Activated naive CD4-positive, alpha-beta T cell treated with anti-CD3 and anti-CD28 coated beads for 36 hours (primary cell): ENCODE data around the gene NRGN. TPM values are rescaled to one million over a fixed set of nuclear protein-coding genes. Genes with fewer than 3 reads are reported as not detected.

Experiments
- CTCF ChIA-PET: fragments of 350-600 bp; sonication (Branson Sonifier 250); formaldehyde crosslinking; loops from one replicate; lab custom pipeline; 2021; ENCODE audit warnings: antibody characterized with exemption; lab: Charles Lee
- DNase-seq: peaks from one replicate; pipeline ENCODE4 v3.0.0-alpha.2; 2020
- H3K27ac Mint-ChIP-seq: one replicate; pipeline ENCODE4 v1.8.0; 2021; ENCODE audit warnings: mild to moderate bottlenecking, mixed read lengths
- H3K27me3 Mint-ChIP-seq: one replicate; pipeline ENCODE4 v1.8.0; 2021; ENCODE audit warnings: low read depth, mixed read lengths
- H3K36me3 Mint-ChIP-seq: one replicate; pipeline ENCODE4 v1.8.0; 2021; ENCODE audit warnings: low read depth, mixed read lengths
- H3K4me1 Mint-ChIP-seq: one replicate; pipeline ENCODE4 v1.8.0; 2021; ENCODE audit warnings: low read depth, mixed read lengths
- H3K4me3 Mint-ChIP-seq: one replicate; pipeline ENCODE4 v1.8.0; 2021; ENCODE audit warnings: mild to moderate bottlenecking, moderate library complexity, mixed read lengths
- H3K9me3 Mint-ChIP-seq: one replicate; pipeline ENCODE4 v1.8.0; 2021; ENCODE audit warnings: mixed read lengths
- intact Hi-C: fragments of 100-400 bp; cut with micrococcal nuclease; formaldehyde crosslinking; loops from one replicate; pipeline ENCODE4 v1.15.1; 2023
- total RNA-seq, 2 experiments: library from RNA; stranded (reverse); gene quantifications; one replicate each; pipeline ENCODE4 v1.2.3, GENCODE V29; 2021

The NRGN gene
- total RNA-seq, 2 experiments from 2014 or later, result 10.3 to 10.8 TPM

- H3K27ac Mint-ChIP-seq, result no peak overlapping the region
- H3K27me3 Mint-ChIP-seq, result peaks cover 8% of the 10 kb centered on the region
- no peak for DNase-seq
- no peaks in the 10 kb centered on the region for H3K9me3 Mint-ChIP-seq
- H3K4me1 Mint-ChIP-seq, result peaks cover 16% of the 10 kb centered on the region
- no peak overlapping the region for H3K4me3 Mint-ChIP-seq
- CTCF ChIA-PET, result no interaction called here
- no peaks in the 10 kb centered on the region for H3K36me3 Mint-ChIP-seq
- intact Hi-C loops, result no loop called here
Measured at GRCh38 chr11:124724979-124725718, 14.6 kb upstream of the NRGN start.

GRCh38 chr11:124725719-124726105 is 14.0 kb upstream of the NRGN start:
- Mint-ChIP-seq H3K4me3 (no peak overlapping the region), H3K9me3 (no peaks in the 10 kb centered on the region), H3K4me1 (peaks cover 16% of the 10 kb centered on the region), H3K36me3 (no peaks in the 10 kb centered on the region), H3K27ac (no peak overlapping the region), H3K27me3 (peaks cover 8% of the 10 kb centered on the region)
- intact Hi-C loops, result no loop called here
- no peak for DNase-seq
- CTCF ChIA-PET, result interaction anchor here (1.0 kb wide), 1 partner anchor 56 kb away, joined by 3 read pairs; no protein-coding TSS in a partner anchor

DNA sequence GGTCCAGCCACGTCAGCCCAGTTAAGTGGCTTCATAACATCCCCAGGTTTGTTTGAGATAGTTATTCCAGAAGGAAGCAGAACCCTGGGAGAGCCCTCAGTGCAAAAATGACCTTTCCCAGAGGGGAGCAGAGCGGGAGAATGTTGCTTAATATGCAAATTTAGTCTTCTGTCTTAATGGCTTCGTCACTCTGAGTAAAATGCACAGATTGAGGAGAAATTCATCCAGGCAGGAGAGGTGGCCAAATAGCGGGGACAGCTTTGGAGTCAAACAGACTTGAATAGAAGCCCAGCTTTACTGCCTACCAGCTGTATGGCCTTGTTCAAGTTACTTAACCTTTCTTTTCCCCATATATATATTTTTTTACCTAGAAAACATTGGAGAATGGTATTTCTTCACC is 12.3 kb upstream of the NRGN start:
- DNase-seq, result no peak
- Mint-ChIP-seq H3K4me1 (peaks cover 9% of the 10 kb centered on the region), H3K27ac (no peak overlapping the region)

GRCh38 chr11:124728134-124728533 is 11.6 kb upstream of the NRGN start:
- no peaks in the 10 kb centered on the region for H3K9me3 Mint-ChIP-seq
- DNase-seq, result no peak
- H3K36me3 Mint-ChIP-seq, result no peaks in the 10 kb centered on the region
- intact Hi-C loops, result no loop called here
- H3K4me1 Mint-ChIP-seq, result peaks cover 5% of the 10 kb centered on the region
- CTCF ChIA-PET, result no interaction called here
- no peak overlapping the region for H3K27ac Mint-ChIP-seq
- peaks cover 8% of the 10 kb centered on the region for H3K27me3 Mint-ChIP-seq
- H3K4me3 Mint-ChIP-seq, result no peak overlapping the region

More for the DNA sequence above, 12.3 kb upstream of the NRGN start:
- H3K27me3 Mint-ChIP-seq, result peaks cover 8% of the 10 kb centered on the region
- CTCF ChIA-PET, result no interaction called here
- no peak overlapping the region for H3K4me3 Mint-ChIP-seq
- no peaks in the 10 kb centered on the region for H3K9me3 Mint-ChIP-seq
- intact Hi-C loops, result no loop called here
- no peaks in the 10 kb centered on the region for H3K36me3 Mint-ChIP-seq

DNA sequence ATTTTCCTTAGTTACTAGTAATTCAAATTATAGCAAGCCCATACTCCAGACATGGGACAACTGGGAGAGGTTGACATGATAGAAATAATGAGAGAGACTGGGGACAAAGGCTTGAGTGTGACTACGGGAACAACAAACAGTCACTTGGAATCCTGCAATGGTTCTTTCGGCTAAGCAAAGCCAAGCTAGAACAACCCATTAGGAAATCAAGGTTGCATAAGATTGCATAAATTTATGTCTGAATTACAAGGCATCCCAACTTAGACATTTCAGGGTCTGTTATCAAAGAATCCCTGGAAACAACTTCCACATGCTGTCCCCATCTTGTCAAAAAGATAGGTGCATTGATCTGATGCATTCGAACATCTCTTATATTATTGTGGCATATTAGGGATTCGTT is 10.2 kb upstream of the NRGN start:
- CTCF ChIA-PET, result no interaction called here
- H3K36me3 Mint-ChIP-seq, result no peaks in the 10 kb centered on the region
- intact Hi-C loops, result no loop called here
- H3K4me3 Mint-ChIP-seq, result no peak overlapping the region
- H3K4me1 Mint-ChIP-seq, result peaks cover 5% of the 10 kb centered on the region
- no peaks in the 10 kb centered on the region for H3K9me3 Mint-ChIP-seq
- no peak overlapping the region for H3K27ac Mint-ChIP-seq
- DNase-seq, result no peak
- peaks cover 4% of the 10 kb centered on the region for H3K27me3 Mint-ChIP-seq

DNA sequence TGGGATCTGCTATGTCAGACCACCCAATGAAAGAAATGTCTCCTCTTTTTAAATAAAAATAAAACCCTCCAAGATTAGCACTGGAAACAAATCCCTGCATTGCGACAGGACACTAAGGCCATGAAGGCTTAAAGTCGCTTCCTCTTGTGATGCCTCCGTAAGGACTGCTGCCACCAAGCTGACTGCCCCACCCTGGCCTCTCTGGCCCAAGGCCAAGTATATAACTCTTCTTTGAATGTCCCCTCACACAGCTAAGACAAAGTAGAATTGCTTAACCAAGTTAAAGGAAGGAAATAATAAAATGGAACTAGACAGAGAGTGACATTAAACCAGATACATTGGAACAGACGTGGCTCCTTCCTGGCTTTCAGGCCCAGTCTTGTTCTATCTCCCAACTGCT is 7.5 kb upstream of the NRGN start:
- Mint-ChIP-seq H3K27me3 (no peaks in the 10 kb centered on the region), H3K9me3 (no peaks in the 10 kb centered on the region), H3K4me3 (no peak overlapping the region), H3K4me1 (no peaks in the 10 kb centered on the region), H3K27ac (no peak overlapping the region), H3K36me3 (no peaks in the 10 kb centered on the region)
- intact Hi-C loops, result no loop called here
- CTCF ChIA-PET, result no interaction called here
- DNase-seq, result no peak

DNA sequence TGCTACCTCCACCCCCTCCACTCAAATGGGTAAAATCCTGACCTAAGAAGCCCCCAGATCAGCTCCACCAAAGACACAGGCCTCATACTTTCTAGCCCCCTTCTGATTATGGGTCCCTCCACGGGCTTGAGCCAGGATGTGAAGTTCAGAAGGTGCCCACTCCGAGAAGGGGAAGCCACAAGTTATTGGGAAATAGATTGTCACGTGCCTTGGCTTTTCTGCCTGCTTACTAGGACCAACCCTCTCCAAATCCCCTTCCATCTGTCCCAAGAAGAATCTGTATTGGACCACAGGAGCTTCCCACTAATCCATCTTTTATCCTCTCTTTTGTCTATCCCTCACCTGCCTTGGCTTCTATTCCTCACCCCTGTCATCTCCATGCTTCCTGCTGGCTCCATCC is 3.0 kb upstream of the NRGN start:
- DNase-seq, result no peak
- peaks cover 2% of the 10 kb centered on the region for H3K27me3 Mint-ChIP-seq
- H3K27ac Mint-ChIP-seq, result no peak overlapping the region
- H3K36me3 Mint-ChIP-seq, result no peaks in the 10 kb centered on the region
- no peak overlapping the region for H3K4me3 Mint-ChIP-seq
- CTCF ChIA-PET, result no interaction called here
- H3K9me3 Mint-ChIP-seq, result no peaks in the 10 kb centered on the region
- H3K4me1 Mint-ChIP-seq, result peaks cover 8% of the 10 kb centered on the region
- intact Hi-C loops, result no loop called here

- intact Hi-C loops, result no loop called here
- no peak for DNase-seq
- H3K4me3 Mint-ChIP-seq, result no peak overlapping the region
- H3K9me3 Mint-ChIP-seq, result no peaks in the 10 kb centered on the region
- no peak overlapping the region for H3K27ac Mint-ChIP-seq
- H3K36me3 Mint-ChIP-seq, result no peaks in the 10 kb centered on the region
- CTCF ChIA-PET, result interaction anchor here (2.7 kb wide), 1 partner anchor 68 kb away, joined by 14 read pairs; no protein-coding TSS in a partner anchor
- H3K27me3 Mint-ChIP-seq, result peaks cover 2% of the 10 kb centered on the region
- H3K4me1 Mint-ChIP-seq, result peaks cover 8% of the 10 kb centered on the region
Measured at GRCh38 chr11:124737638-124738305, 2.0 kb upstream of the NRGN start.

GRCh38 chr11:124738713-124739478 is 846 bp upstream of the NRGN start:
- intact Hi-C loops, result loop anchor here (1.0 kb wide), 2 partner anchors 8 to 66 kb away; partner anchors contain the start of genes SIAE and SPA17
- no peak for DNase-seq
- Mint-ChIP-seq H3K4me3 (peak overlapping the region; percentile 77), H3K9me3 (no peaks in the 10 kb centered on the region), H3K4me1 (peaks cover 8% of the 10 kb centered on the region), H3K27me3 (peaks cover 2% of the 10 kb centered on the region), H3K36me3 (no peaks in the 10 kb centered on the region), H3K27ac (no peak overlapping the region)
- CTCF ChIA-PET, result interaction anchor here (0.5 to 2.7 kb wide), 3 partner anchors 66 to 99 kb away, joined by 3 to 14 read pairs (median 5); no protein-coding TSS in a partner anchor

DNA sequence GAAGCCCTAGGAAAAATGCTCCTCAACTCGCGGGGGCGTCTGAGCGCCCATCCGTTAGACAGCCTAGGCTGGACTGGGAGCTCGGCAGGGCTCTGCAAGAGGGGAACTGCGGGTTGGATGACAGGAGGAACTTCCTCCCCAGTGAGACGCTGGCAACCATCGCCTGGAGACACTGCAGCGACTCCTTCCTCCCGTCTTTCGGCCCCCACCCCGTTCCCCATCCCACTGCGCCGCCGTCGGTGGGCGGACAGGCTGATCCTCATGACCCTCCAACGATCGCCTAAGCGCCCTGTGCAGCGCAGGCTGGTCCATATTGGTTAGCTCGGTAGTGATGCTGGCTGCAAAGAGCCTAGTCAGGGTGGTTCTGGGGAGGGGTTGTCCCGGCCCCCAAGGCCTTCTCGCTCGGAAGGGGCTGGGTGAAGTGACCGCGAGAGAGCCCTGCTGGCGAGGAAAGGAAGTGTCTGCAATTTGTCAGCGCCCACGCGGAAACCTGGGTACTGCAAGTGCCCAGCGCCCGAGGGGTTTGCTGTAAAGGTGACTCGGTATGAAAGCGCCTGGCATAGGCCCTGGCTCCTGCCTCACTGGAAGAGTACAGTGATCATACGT is 638 bp downstream of the NRGN start:
- H3K9me3 Mint-ChIP-seq, result no peaks in the 10 kb centered on the region
- CTCF ChIA-PET, result interaction anchor here (1.0 to 2.7 kb wide), 4 partner anchors 12 to 97 kb away, joined by 4 to 14 read pairs (median 6); partner anchors contain the start of gene VSIG2
- no peaks in the 10 kb centered on the region for H3K36me3 Mint-ChIP-seq
- peaks cover 2% of the 10 kb centered on the region for H3K27me3 Mint-ChIP-seq
- intact Hi-C loops, result loop anchor here (1.0 to 10.0 kb wide), 5 partner anchors 59 to 1676 kb away; partner anchors contain the start of gene HSPA8
- no peak overlapping the region for H3K27ac Mint-ChIP-seq
- peak; percentile 74 for DNase-seq
- peak overlapping the region; percentile 77 for H3K4me3 Mint-ChIP-seq
- H3K4me1 Mint-ChIP-seq, result peaks cover 12% of the 10 kb centered on the region

DNA sequence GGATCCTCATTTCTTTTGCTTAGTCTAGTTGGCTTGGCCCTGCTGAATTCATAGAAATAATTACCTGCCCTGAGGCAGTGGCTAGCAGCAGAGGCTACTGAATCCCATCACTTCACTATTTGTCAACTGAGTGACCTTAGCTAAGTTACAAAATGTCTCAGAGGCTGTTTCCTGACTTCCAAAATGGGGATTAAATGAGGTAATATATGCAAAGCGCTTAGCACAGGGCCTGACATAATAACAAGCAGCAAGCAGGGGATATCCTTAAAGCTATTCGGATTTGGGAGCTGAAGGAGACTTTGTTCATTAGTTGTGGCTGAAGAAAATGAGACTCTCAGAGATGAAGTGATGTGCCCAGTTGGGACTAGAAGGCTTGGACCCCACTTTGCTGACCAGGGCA is 2.8 kb downstream of the NRGN start:
- peaks cover 14% of the 10 kb centered on the region for H3K4me1 Mint-ChIP-seq
- H3K9me3 Mint-ChIP-seq, result no peaks in the 10 kb centered on the region
- no peak overlapping the region for H3K4me3 Mint-ChIP-seq
- intact Hi-C loops, result loop anchor here (10.0 kb wide), 2 partner anchors 772 to 1678 kb away; partner anchors contain the start of gene HSPA8
- CTCF ChIA-PET, result interaction anchor here (0.6 to 2.4 kb wide), 5 partner anchors 10 to 80 kb away, joined by 3 to 6 read pairs (median 4); partner anchors contain the start of genes ESAM and VSIG2
- H3K36me3 Mint-ChIP-seq, result no peaks in the 10 kb centered on the region
- peaks cover 2% of the 10 kb centered on the region for H3K27me3 Mint-ChIP-seq
- no peak for DNase-seq
- no peak overlapping the region for H3K27ac Mint-ChIP-seq
